Stimulated activated naive B cell treated with anti-CD40 and anti-IgM and Interleukin-4, amounts not matched to agents 10 μg/mL and 1 μg/mL and 100 μg/mL, for 72 hours (primary cell): ENCODE measurements around the gene ST7.
A peak's percentile ranks its signal among the peaks of the same experiment; 100 is the strongest.
"Not testable (repeated sequence)": the region's sequence is repeated elsewhere in the genome, so short reads cannot be mapped to it uniquely, and the experiment has no call there.

Experiments used
- ATAC-seq, 2 donors: fragments of 150-1000 bp; cut with Tn5 transposase; replicated peaks; 2 replicates each; pipeline ENCODE4 v1.10.0; 2021; ENCODE audit warnings: moderate library complexity in 1 of 2
- DNase-seq: peaks from one replicate; pipeline ENCODE4 v3.0.0; 2021
- H3K27ac Mint-ChIP-seq: one replicate; pipeline ENCODE4 v1.8.0; 2022; ENCODE audit warnings: mild to moderate bottlenecking, mixed read lengths
- H3K27me3 Mint-ChIP-seq, 2 donors: one replicate each; pipeline ENCODE4 v1.8.0; 2022; ENCODE audit warnings: mixed read lengths in 2 of 2
- H3K36me3 Mint-ChIP-seq, 2 donors: one replicate each; pipeline ENCODE4 v1.8.0; 2022; ENCODE audit warnings: mixed read lengths in 2 of 2, mild to moderate bottlenecking in 1 of 2
- H3K4me1 Mint-ChIP-seq, 2 donors: one replicate each; pipeline ENCODE4 v1.8.0; 2022; ENCODE audit warnings: mixed read lengths in 2 of 2, mild to moderate bottlenecking in 1 of 2
- H3K4me3 Mint-ChIP-seq, 2 donors: one replicate each; pipeline ENCODE4 v1.8.0; 2022; ENCODE audit warnings: mild to moderate bottlenecking in 2 of 2, mixed read lengths in 2 of 2, moderate library complexity in 1 of 2
- H3K9me3 Mint-ChIP-seq, 2 donors: one replicate each; pipeline ENCODE4 v1.8.0; 2022; ENCODE audit warnings: mixed read lengths in 2 of 2, mild to moderate bottlenecking in 1 of 2

ST7 gene

DNA sequence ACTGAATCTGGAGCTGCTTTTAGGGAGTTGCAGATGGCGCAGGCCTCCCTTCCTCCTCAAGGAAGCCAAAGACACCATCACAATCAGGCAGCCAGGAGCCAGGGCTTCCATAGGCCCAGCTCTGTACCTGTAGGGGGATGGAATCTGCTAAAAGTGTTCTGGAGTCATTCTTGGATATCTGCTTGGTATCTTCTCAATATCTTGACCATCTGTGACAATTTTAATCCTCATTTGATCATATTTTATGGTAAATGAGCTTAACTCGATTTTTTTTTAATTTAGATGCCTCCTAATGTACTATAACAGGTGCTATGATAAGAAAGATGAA, 3.1 kb downstream of the ST7 start:
- H3K27me3 Mint-ChIP-seq: peaks cover 4 to 5% of the 10 kb centered on the region in 2 donors

GRCh38 chr7:116957874-116958273, 4.6 kb downstream of the ST7 start:
- H3K36me3 Mint-ChIP-seq: no peaks in the 10 kb centered on the region
- H3K27me3 Mint-ChIP-seq: peaks cover 4 to 5% of the 10 kb centered on the region in 2 donors

More for the DNA sequence above, 3.1 kb downstream of the ST7 start:
- Mint-ChIP-seq H3K4me1 (peaks cover 11 to 16% of the 10 kb centered on the region in 2 donors), H3K4me3 (no peak overlapping the region), H3K27ac (no peak overlapping the region), H3K9me3 (no peaks in the 10 kb centered on the region), H3K36me3 (no peaks in the 10 kb centered on the region)
- DNase-seq (no peak), ATAC-seq (no peak)

DNA sequence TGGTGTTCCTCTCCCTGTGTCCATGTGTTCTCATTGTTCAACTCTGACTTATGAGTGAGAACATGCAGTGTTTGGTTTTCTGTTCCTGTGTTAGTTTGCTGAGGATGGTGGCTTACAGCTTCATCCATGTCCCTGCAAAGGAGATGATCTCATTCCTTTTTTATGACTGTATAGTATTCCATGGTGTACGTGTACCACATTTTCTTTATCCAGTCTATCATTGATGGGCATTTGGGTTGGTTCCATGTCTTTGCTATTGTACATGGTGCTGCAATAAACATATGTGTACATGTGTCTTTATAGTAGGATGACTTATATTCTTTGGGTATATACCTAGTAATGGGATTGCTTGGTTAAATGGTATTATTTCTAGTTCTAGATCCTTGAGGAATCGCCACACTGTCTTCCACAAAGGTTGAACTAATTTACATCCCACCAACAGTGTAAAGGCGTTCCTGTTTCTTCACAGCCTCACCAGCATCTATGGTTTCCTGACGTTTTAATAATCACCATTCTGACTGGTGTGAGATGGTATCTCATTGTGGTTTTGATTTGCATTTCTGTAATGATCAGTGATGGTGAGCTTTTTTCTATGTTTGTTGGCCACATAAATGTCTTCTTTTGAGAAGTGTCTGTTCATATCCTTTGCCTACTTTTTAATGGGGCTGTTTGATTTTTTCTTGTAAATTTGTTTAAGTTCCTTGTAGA, 8.8 kb downstream of the ST7 start:
- not testable (repeated sequence) for H3K4me1 Mint-ChIP-seq, H3K27ac Mint-ChIP-seq, H3K27me3 Mint-ChIP-seq, H3K36me3 Mint-ChIP-seq, H3K4me3 Mint-ChIP-seq, DNase-seq, H3K9me3 Mint-ChIP-seq, ATAC-seq

More at GRCh38 chr7:116957874-116958273, 4.6 kb downstream of the ST7 start:
- Mint-ChIP-seq H3K4me3 (no peak overlapping the region), H3K4me1 (peaks cover 10 to 16% of the 10 kb centered on the region in 2 donors), H3K27ac (no peak overlapping the region), H3K9me3 (no peaks in the 10 kb centered on the region)
- ATAC-seq (no peak), DNase-seq (no peak)

DNA sequence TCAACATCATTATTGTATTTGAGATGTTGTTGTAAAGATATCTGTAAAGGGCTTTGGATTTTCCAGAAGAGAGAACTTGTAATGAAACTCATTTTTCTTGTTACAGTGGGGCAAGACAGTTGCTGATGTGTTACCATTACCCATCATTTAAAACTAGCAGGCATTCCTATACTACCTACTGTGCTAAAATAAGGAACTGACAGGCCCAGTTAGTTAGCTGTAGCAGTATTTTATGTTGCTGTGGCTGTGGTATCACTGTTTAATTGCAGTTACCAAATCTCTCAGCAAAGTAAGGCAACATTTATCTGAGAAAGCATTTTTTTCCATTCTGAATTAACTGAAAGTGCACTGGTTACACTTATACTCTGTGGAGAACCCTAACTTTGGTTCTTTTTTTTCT, 9.9 kb downstream of the ST7 start:
- ATAC-seq: no peak
- Mint-ChIP-seq H3K36me3 (no peaks in the 10 kb centered on the region), H3K4me3 (no peak overlapping the region), H3K27me3 (peaks cover 0 to 5% of the 10 kb centered on the region in 2 donors), H3K27ac (no peak overlapping the region), H3K4me1 (no peaks in the 10 kb centered on the region), H3K9me3 (no peaks in the 10 kb centered on the region)
- DNase-seq: no peak

DNA sequence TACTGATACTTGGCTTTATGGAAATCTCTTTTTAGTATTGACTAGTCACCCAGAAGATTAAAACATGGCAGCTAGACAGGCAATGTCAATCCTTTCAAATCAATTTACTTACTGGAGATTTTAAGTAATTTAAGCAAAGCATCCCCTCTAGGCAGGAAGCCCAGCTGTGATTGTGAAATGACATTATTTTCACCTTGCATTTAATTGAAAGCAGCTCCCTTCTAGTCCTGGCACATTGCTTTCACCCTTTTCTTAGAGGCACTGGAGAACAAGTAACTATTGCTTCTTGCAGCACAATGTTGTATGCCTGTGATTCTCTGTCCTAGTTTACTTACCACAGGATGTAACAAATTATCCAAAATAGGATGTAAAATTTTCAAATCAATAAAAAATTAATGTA, 13.3 kb downstream of the ST7 start:
- ATAC-seq: no peak
- Mint-ChIP-seq H3K27ac (no peak overlapping the region), H3K9me3 (no peaks in the 10 kb centered on the region)

DNA sequence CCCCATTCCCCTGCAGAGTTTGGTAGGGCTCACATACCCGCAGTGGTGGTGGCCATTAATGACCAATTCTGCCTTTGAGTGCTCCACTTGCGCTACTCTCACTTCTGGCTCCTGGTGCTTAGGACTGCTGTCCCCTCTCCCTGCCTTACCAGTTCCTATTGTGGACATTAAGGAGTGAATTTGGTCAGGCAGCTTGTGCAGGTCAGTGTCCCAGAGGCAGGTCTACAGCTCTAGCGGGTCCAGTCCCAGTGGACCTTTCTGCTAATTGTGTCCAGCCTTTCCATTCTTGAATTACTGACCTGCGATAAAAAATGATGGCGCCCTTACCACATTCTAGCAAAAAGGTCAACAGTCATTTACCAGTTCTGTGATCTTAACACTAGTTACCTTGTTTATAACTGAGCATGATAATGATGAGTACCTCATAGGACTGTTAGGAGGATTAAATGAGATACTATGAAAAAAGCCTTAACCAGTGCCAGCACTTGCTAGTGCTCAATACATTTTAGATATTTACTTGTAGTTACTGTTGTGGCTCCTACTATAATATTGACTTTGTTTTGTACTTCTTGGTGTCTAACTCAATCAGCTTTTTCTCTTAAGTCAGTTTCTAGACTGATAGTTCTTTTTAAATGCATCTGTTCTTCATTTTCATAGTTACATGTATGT, 14.1 kb downstream of the ST7 start:
- peaks cover 2 to 11% of the 10 kb centered on the region in 2 donors for H3K4me1 Mint-ChIP-seq
- no peak overlapping the region for H3K4me3 Mint-ChIP-seq
- DNase-seq (no peak), ATAC-seq (no peak)
- H3K27me3 Mint-ChIP-seq: peaks cover 0 to 6% of the 10 kb centered on the region in 2 donors
- no peaks in the 10 kb centered on the region for H3K9me3 Mint-ChIP-seq
- no peak overlapping the region for H3K27ac Mint-ChIP-seq
- H3K36me3 Mint-ChIP-seq: no peaks in the 10 kb centered on the region

More for the DNA sequence above, 13.3 kb downstream of the ST7 start:
- peaks cover 2 to 11% of the 10 kb centered on the region in 2 donors for H3K4me1 Mint-ChIP-seq
- DNase-seq: no peak
- peaks cover 0 to 6% of the 10 kb centered on the region in 2 donors for H3K27me3 Mint-ChIP-seq
- no peak overlapping the region for H3K4me3 Mint-ChIP-seq
- H3K36me3 Mint-ChIP-seq: no peaks in the 10 kb centered on the region

- no peak for DNase-seq
- ATAC-seq: no peak
- H3K27ac Mint-ChIP-seq: no peak overlapping the region
- no peak overlapping the region for H3K4me3 Mint-ChIP-seq
- peaks cover 2 to 11% of the 10 kb centered on the region in 2 donors for H3K4me1 Mint-ChIP-seq
- no peaks in the 10 kb centered on the region for H3K36me3 Mint-ChIP-seq
- H3K9me3 Mint-ChIP-seq: no peaks in the 10 kb centered on the region
- peaks cover 0 to 6% of the 10 kb centered on the region in 2 donors for H3K27me3 Mint-ChIP-seq
Measured at GRCh38 chr7:116967983-116968382, 14.7 kb downstream of the ST7 start.

GRCh38 chr7:116968631-116969030, 15.3 kb downstream of the ST7 start:
- ATAC-seq: no peak
- H3K4me3 Mint-ChIP-seq: no peak overlapping the region
- peaks cover 0 to 6% of the 10 kb centered on the region in 2 donors for H3K27me3 Mint-ChIP-seq
- no peaks in the 10 kb centered on the region for H3K9me3 Mint-ChIP-seq
- peaks cover 2 to 11% of the 10 kb centered on the region in 2 donors for H3K4me1 Mint-ChIP-seq
- H3K36me3 Mint-ChIP-seq: no peaks in the 10 kb centered on the region
- no peak for DNase-seq
- H3K27ac Mint-ChIP-seq: no peak overlapping the region

DNA sequence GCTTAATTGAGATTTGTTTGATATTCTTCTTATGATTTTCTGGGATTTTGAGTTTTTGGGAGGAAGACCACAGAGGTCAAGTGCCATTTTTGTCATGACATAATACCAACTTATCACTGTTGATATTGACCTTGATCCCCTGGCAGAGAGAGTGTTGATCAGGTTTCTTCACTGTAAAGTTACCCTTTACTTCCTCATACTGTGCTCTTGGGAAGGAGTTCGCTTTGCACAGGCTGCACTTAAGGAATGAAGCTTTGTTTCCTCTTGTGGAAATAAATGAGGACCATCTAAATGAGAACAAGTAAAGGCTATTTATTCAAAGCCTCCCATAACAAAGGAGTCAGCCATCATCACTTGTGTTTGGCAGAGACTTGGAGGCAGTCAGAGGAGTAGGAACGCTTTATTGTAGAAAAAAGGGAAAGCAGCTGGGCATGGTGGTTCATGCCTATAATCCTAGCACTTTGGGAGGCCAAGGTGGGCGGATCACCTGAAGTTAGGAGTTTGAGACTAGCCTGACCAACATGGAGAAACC, 16.1 kb downstream of the ST7 start:
- Mint-ChIP-seq H3K4me1 (peaks cover 2 to 11% of the 10 kb centered on the region in 2 donors), H3K27me3 (peaks cover 0 to 6% of the 10 kb centered on the region in 2 donors), H3K9me3 (no peaks in the 10 kb centered on the region), H3K4me3 (no peak overlapping the region), H3K36me3 (no peaks in the 10 kb centered on the region), H3K27ac (no peak overlapping the region)
- no peak for ATAC-seq
- no peak for DNase-seq

- no peak overlapping the region for H3K27ac Mint-ChIP-seq
- peak in 1 of 2 donors; percentile 39 for ATAC-seq
Measured at GRCh38 chr7:116970238-116970910, 17.1 kb downstream of the ST7 start.

DNA sequence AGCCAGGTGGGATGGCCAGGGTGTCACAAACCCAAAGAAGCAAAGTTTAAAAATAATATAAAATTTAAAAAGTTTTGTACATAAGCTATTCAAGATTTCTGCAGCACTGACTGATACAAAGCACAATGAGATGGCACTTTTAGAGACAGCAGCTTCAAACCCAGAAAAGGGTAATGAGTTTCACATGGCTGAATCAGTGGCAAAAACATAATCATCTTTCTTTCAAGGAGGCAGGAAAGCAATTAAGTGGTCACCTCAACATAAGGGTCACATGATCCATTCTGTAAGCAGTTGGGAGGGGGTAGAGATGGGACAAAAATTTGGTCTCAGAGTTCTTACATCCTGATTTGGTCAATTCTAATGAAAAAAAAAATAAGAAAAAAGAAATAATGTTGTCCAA, 17.9 kb downstream of the ST7 start:
- not testable (repeated sequence) for ATAC-seq, DNase-seq, H3K27me3 Mint-ChIP-seq, H3K36me3 Mint-ChIP-seq, H3K4me3 Mint-ChIP-seq, H3K9me3 Mint-ChIP-seq, H3K27ac Mint-ChIP-seq
- H3K4me1 Mint-ChIP-seq: peaks cover 2 to 11% of the 10 kb centered on the region in 2 donors

More at GRCh38 chr7:116970238-116970910, 17.1 kb downstream of the ST7 start:
- H3K4me1 Mint-ChIP-seq: peaks cover 2 to 11% of the 10 kb centered on the region in 2 donors
- peaks cover 0 to 6% of the 10 kb centered on the region in 2 donors for H3K27me3 Mint-ChIP-seq
- H3K4me3 Mint-ChIP-seq: no peak overlapping the region
- H3K36me3 Mint-ChIP-seq: no peaks in the 10 kb centered on the region
- H3K9me3 Mint-ChIP-seq: peaks cover 0 to 4% of the 10 kb centered on the region in 2 donors
- no peak for DNase-seq

GRCh38 chr7:116971869-116972268, 18.6 kb downstream of the ST7 start:
- Mint-ChIP-seq H3K36me3 (no peaks in the 10 kb centered on the region), H3K27ac (no peak overlapping the region), H3K9me3 (peaks cover 0 to 4% of the 10 kb centered on the region in 2 donors), H3K27me3 (peaks cover 0 to 6% of the 10 kb centered on the region in 2 donors), H3K4me1 (peaks cover 2 to 11% of the 10 kb centered on the region in 2 donors), H3K4me3 (no peak overlapping the region)
- no peak for ATAC-seq
- no peak for DNase-seq

GRCh38 chr7:116975024-116975423, 21.7 kb downstream of the ST7 start:
- H3K27me3 Mint-ChIP-seq, H3K9me3 Mint-ChIP-seq, H3K4me3 Mint-ChIP-seq, DNase-seq, H3K36me3 Mint-ChIP-seq, ATAC-seq, H3K27ac Mint-ChIP-seq: not testable (repeated sequence)
- H3K4me1 Mint-ChIP-seq: peaks cover 2 to 11% of the 10 kb centered on the region in 2 donors

DNA sequence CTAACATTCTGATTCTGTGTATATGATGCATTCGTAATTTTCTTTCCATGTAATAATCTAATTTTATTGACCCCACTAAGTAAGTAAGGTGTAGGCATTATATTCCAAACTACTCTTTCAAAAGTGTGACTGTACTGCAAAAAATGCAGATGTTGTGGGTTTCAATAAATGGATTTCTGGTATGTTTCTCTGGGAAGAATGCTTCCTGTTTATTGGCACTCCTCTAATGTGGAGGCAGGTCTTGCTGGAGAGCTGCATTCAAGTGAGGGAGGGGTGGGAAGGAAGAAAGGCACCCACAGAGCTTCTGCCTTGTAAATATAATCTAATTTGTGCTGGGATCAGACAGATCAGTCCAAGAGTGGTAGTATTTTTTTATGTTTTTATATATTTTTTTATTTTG, 23.9 kb downstream of the ST7 start:
- no peak for ATAC-seq
- no peaks in the 10 kb centered on the region for H3K36me3 Mint-ChIP-seq
- H3K27me3 Mint-ChIP-seq: no peaks in the 10 kb centered on the region
- DNase-seq: no peak
- no peak overlapping the region for H3K27ac Mint-ChIP-seq
- no peaks in the 10 kb centered on the region for H3K4me1 Mint-ChIP-seq
- H3K9me3 Mint-ChIP-seq: peaks cover 0 to 4% of the 10 kb centered on the region in 2 donors
- H3K4me3 Mint-ChIP-seq: no peak overlapping the region
